Fibroblast of villous mesenchyme (primary cell): ENCODE measurements around the gene IFT81. TPM values are rescaled to one million over a fixed set of nuclear protein-coding genes. Genes with fewer than 3 reads are reported as not detected.

ENCODE experiments used
- DNase-seq: peaks from one replicate; pipeline ENCODE4 v3.0.0-alpha.2; 2010; ENCODE audit warnings: low read depth
- H3K4me3 ChIP-seq: 2 replicates; pipeline ENCODE4 v1.5.1; 2011; ENCODE audit warnings: low read depth, mild to moderate bottlenecking, low read length
- CTCF ChIP-seq: IDR thresholded peaks from 2 replicates; pipeline ENCODE4 v1.5.1; 2012; ENCODE audit warnings: low read depth, mild to moderate bottlenecking, low read length; ENCODE audit not compliant: insufficient read depth
- total RNA-seq: library from RNA; depleted of rRNA; stranded (reverse); fragments of >200 nt; gene quantifications from 2 replicates; pipeline ENCODE4 v1.2.3, GENCODE V29; 2012

The IFT81 gene
- total RNA-seq, 1 donor: 24.2 TPM

- peak; percentile 26 for DNase-seq
- no peak for TF ChIP-seq CTCF
- H3K4me3 ChIP-seq: no peak overlapping the region
Observed at GRCh38 chr12:110135806-110136205, 11.6 kb downstream of the IFT81 start.

- peak; percentile 97 for DNase-seq
- H3K4me3 ChIP-seq: no peak overlapping the region
- TF ChIP-seq CTCF: no peak
Observed at GRCh38 chr12:110137786-110138185, 13.6 kb downstream of the IFT81 start.

GRCh38 chr12:110141389-110141788, 17.2 kb downstream of the IFT81 start:
- no peak overlapping the region for H3K4me3 ChIP-seq
- TF ChIP-seq CTCF: no peak
- DNase-seq: peak; percentile 98

GRCh38 chr12:110146986-110147385, 22.8 kb downstream of the IFT81 start:
- H3K4me3 ChIP-seq: no peak overlapping the region
- no peak for DNase-seq
- no peak for TF ChIP-seq CTCF

DNA sequence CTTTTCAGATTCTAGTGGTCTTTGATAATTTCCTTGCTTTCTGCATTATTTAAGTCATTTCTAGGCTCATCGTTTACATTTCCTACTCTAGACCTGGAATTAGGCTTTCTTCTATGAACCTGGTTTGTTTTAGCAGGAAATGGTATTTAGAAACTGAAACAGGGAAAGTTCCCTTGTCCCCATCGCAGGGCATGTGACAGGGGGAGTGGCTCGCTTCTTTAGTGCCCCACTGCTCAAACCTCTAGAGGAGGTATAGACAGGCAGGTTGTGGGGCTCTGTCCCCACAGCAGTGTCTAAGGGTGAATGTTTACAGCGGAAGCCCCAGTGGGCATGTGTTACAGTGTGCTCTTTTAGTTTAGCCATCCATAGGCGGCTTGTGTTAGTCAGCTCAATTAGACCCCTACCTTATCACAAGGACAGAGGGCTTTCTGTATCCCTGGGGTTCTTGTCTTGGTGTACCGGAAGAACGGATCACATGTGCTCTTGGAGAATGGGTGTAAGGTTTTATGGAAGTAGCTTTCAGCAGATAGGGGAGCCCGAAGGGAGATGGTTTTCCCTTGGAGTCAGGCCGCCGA, 25.0 kb downstream of the IFT81 start:
- no peak for DNase-seq
- no peak for TF ChIP-seq CTCF

DNA sequence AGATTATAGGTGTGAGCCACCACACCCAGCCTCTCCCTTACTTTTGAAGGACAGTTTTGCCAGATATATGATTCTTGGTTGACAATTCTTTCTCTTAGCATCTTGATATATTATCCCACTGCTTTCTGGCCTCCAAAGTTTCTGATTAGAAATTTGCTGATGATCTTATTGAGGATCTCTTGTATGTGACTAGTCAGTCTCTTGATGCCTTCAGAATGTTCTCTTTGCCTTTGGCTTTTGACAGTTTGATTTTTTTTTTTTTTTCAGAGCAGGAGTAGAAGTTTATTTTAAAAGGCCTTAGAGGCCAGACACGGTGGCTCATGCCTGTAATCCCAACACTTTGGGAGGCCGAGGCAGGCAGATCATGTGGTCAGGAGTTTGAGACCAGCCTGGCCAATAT, 32.6 kb downstream of the IFT81 start:
- no peak for TF ChIP-seq CTCF
- no peak for DNase-seq
- H3K4me3 ChIP-seq: no peak overlapping the region

More for the DNA sequence above, 25.0 kb downstream of the IFT81 start:
- no peak overlapping the region for H3K4me3 ChIP-seq

DNA sequence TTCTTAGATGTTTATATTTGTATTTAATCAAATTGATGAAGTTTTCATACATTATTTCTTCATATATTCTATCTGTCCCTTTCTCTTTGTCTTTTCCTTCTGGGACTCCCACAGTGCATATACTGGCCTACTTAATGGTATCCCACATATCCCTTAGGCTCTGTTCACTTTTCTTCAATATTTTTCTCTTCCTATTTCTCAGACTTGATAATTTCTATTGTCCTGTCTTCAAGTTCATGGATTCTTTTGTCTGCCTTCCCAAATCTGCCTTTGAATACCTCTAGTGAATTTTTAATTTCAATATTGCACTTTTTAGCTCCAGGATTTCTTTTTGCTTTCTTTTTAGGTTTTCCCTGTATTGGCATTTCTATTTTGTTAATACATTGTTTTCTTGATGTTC, 33.4 kb downstream of the IFT81 start:
- TF ChIP-seq CTCF: no peak
- DNase-seq: no peak
- H3K4me3 ChIP-seq: no peak overlapping the region
